Measurements from ENCODE around the gene OR6X1. TPM values are rescaled to one million over a fixed set of nuclear protein-coding genes. Genes with fewer than 3 reads are reported as not detected.

OR6X1 gene
- total RNA-seq, 3 donors from 2014 or later: not detected

DNA sequence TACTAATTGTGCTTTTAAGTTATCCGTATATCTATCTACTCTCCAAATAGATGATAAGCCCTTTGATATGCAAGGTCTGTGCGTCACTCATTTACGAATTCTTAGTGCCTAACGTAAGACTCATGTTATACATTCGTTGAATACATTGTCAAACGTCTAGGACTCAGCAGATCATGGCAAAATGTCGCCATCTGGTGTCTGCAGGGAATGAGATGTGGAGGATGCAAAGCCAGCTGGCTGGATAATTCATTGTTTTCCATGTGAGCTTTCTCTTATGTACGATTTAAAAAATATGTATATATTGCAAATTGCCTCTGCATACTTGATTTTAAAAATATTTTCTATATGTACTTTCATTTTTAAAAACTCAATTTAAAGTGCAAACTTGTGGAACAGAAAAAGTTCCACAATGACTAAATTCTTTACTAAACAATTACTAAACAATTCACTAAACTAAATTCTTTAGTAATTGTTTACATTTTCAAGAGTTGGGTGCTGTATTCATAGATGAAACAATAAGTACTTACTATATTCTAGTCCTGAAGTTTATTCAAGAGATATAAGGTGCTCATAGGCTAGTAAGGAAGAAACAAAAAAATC lies 46.6 kb downstream of the OR6X1 start:
- TF ChIP-seq, protein P1, sequence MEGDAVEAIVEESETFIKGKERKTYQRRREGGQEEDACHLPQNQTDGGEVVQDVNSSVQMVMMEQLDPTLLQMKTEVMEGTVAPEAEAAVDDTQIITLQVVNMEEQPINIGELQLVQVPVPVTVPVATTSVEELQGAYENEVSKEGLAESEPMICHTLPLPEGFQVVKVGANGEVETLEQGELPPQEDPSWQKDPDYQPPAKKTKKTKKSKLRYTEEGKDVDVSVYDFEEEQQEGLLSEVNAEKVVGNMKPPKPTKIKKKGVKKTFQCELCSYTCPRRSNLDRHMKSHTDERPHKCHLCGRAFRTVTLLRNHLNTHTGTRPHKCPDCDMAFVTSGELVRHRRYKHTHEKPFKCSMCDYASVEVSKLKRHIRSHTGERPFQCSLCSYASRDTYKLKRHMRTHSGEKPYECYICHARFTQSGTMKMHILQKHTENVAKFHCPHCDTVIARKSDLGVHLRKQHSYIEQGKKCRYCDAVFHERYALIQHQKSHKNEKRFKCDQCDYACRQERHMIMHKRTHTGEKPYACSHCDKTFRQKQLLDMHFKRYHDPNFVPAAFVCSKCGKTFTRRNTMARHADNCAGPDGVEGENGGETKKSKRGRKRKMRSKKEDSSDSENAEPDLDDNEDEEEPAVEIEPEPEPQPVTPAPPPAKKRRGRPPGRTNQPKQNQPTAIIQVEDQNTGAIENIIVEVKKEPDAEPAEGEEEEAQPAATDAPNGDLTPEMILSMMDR (IDR thresholded peaks at IDR 0.05): no peak
- ATAC-seq: peak; percentile 69
- H3K36me3 ChIP-seq (ENCODE audit: low read depth): no peaks in the 10 kb centered on the region
- no peaks in the 10 kb centered on the region for H3K4me1 ChIP-seq (ENCODE audit: low read depth)
- no peaks in the 10 kb centered on the region for H3K9me3 ChIP-seq
- no peak overlapping the region for H3K4me3 ChIP-seq
- DNase-seq: peak in 2 of 3 donors; percentile 46 to 83
- intact Hi-C loops (cut with DNase I, micrococcal nuclease): loop anchor here in 1 of 2 donors (5.0 kb wide), 2 partner anchors 65 to 125 kb away; no protein-coding TSS in a partner anchor

DNA sequence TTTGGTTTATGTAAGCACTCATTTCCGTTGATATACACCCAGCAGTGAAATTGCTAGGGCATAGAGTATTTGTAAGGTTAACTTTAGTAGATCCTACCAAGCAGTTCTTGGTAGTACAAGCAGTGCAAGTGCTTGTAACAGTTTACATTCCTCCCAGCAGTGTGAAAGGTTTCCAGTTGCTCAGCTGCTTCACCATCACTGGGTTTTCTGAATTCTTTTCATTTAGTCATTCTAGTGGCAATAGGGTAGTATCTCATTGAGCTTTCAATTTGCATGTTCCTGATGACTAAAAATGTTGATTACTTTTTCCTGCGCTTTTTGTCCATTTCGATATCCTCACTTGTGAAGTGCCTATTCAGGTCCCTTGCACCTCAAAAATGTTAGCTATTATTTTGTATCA lies 47.1 kb downstream of the OR6X1 start:
- Histone ChIP-seq H3K4me1 (ENCODE audit: low read depth) (no peaks in the 10 kb centered on the region), H3K9me3 (no peaks in the 10 kb centered on the region), H3K36me3 (ENCODE audit: low read depth) (no peaks in the 10 kb centered on the region), H3K4me3 (no peak overlapping the region)
- no peak for ATAC-seq
- TF ChIP-seq, protein P1 (IDR thresholded peaks at IDR 0.05): no peak
- no peak for DNase-seq
- intact Hi-C loops (cut with DNase I, micrococcal nuclease): loop anchor here in 1 of 2 donors (5.0 kb wide), 2 partner anchors 65 to 125 kb away; no protein-coding TSS in a partner anchor

DNA sequence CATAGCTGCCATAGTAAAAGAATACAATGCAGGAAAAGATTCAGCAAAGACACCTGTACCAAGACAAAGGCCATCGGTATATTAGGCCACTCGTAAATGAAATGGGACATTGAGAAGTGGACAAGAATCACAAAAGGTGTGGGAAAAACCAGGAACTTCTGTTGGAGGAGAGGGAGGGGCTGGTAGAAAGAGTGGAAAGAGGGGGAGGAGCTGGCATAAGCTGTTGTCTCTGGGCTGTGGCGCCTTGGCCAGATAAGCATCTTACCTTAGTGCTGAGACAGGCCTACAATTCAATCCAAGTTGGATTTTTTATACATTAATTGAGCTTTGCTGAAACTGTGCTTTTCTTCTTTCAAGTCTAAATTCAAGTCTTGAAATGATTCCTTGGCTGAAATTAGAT lies 50.0 kb downstream of the OR6X1 start:
- H3K9me3 ChIP-seq: no peaks in the 10 kb centered on the region
- TF ChIP-seq, protein P1 (IDR thresholded peaks at IDR 0.05): no peak
- no peaks in the 10 kb centered on the region for H3K4me1 ChIP-seq (ENCODE audit: low read depth)
- DNase-seq (no peak), ATAC-seq (no peak)
- H3K4me3 ChIP-seq: no peak overlapping the region
- intact Hi-C loops (cut with DNase I, micrococcal nuclease): no loop called here
- no peaks in the 10 kb centered on the region for H3K36me3 ChIP-seq (ENCODE audit: low read depth)

Other genes with a start within 250 kb of the OR6X1 start
- gene SCN3B, start 99.9 kb downstream of the OR6X1 start, total RNA-seq: 1 to 10 TPM in 2 of 3 donors, under 1 TPM in 1; 0.29 to 2.6 (median 2.0) TPM
- gene ZNF202, start 12.9 kb downstream of the OR6X1 start, total RNA-seq: 10 to 100 TPM; 10.6 to 11.9 (median 11.1) TPM
- gene OR6M1, start 51.8 kb upstream of the OR6X1 start, total RNA-seq: not detected
- not detected for gene TMEM225, start 131.2 kb upstream of the OR6X1 start, total RNA-seq
- 1 to 10 TPM in 1 of 3 donors, under 1 TPM in 1, not detected in 1; 0.87 to 1.3 TPM for gene OR8D4, start 147.6 kb upstream of the OR6X1 start, total RNA-seq
- 1 to 10 TPM in 2 of 3 donors, not detected in 1; 2.1 to 2.2 TPM for gene OR4D5, start 185.1 kb upstream of the OR6X1 start, total RNA-seq
- gene OR6T1, start 189.3 kb upstream of the OR6X1 start, total RNA-seq: not detected
- not detected for gene OR10S1, start 223.3 kb upstream of the OR6X1 start, total RNA-seq
- gene OR10G6, start 240.6 kb upstream of the OR6X1 start, total RNA-seq: not detected